BE2C (cell line): ENCODE data around the gene CLDN24.

ENCODE experiments used
- DNase-seq: peaks from one replicate; pipeline ENCODE4 v3.0.0-alpha.2; 2020
- H3K27me3 ChIP-seq: fragments of 250-450 bp; sonication (Bioruptor Pico); 2 replicates; pipeline ENCODE4 v1.5.1; 2020; ENCODE audit warnings: mild to moderate bottlenecking
- H3K36me3 ChIP-seq: fragments of 250-450 bp; sonication (Bioruptor Pico); 2 replicates; pipeline ENCODE4 v1.5.1; 2020; ENCODE audit warnings: mild to moderate bottlenecking
- H3K4me1 ChIP-seq: fragments of 250-450 bp; sonication (Bioruptor Pico); 2 replicates; pipeline ENCODE4 v1.5.1; 2020
- H3K4me3 ChIP-seq: 2 replicates; pipeline ENCODE4 v1.5.1; 2011; ENCODE audit warnings: low read depth, low read length
- H3K9me3 ChIP-seq: fragments of 250-450 bp; sonication (Bioruptor Pico); 2 replicates; pipeline ENCODE4 v1.5.1; 2020
- CTCF ChIP-seq: IDR thresholded peaks from 2 replicates; pipeline ENCODE4 v1.5.1; 2012; ENCODE audit warnings: mild to moderate bottlenecking, low read depth, low read length

Gene CLDN24

GRCh38 chr4:183289688-183290087 is 32.5 kb downstream of the CLDN24 start:
- H3K9me3 ChIP-seq, result no peaks in the 10 kb centered on the region
- DNase-seq, result peak; percentile 25
- no peak overlapping the region for H3K4me3 ChIP-seq
- TF ChIP-seq CTCF, result no peak
- H3K36me3 ChIP-seq, result peaks cover 3% of the 10 kb centered on the region
- H3K4me1 ChIP-seq, result no peaks in the 10 kb centered on the region
- no peaks in the 10 kb centered on the region for H3K27me3 ChIP-seq

GRCh38 chr4:183288955-183289354 is 33.3 kb downstream of the CLDN24 start:
- no peak for TF ChIP-seq CTCF
- DNase-seq, result no peak
- Histone ChIP-seq H3K9me3 (no peaks in the 10 kb centered on the region), H3K4me3 (no peak overlapping the region), H3K4me1 (no peaks in the 10 kb centered on the region), H3K27me3 (no peaks in the 10 kb centered on the region), H3K36me3 (peaks cover 9% of the 10 kb centered on the region)

- H3K4me1 ChIP-seq, result no peaks in the 10 kb centered on the region
- no peaks in the 10 kb centered on the region for H3K9me3 ChIP-seq
- H3K27me3 ChIP-seq, result no peaks in the 10 kb centered on the region
- no peak overlapping the region for H3K4me3 ChIP-seq
- peaks cover 9% of the 10 kb centered on the region for H3K36me3 ChIP-seq
- no peak for DNase-seq
- TF ChIP-seq CTCF, result no peak
These were observed 34.5 kb downstream of the CLDN24 start for GRCh38 chr4:183287677-183288076.

GRCh38 chr4:183287309-183287659 is 34.9 kb downstream of the CLDN24 start:
- no peak for DNase-seq
- peaks cover 9% of the 10 kb centered on the region for H3K36me3 ChIP-seq
- H3K4me1 ChIP-seq, result no peaks in the 10 kb centered on the region
- TF ChIP-seq CTCF, result no peak
- H3K9me3 ChIP-seq, result no peaks in the 10 kb centered on the region
- H3K27me3 ChIP-seq, result no peaks in the 10 kb centered on the region
- no peak overlapping the region for H3K4me3 ChIP-seq

GRCh38 chr4:183286590-183287308 is 35.5 kb downstream of the CLDN24 start:
- no peak for DNase-seq
- no peaks in the 10 kb centered on the region for H3K9me3 ChIP-seq
- H3K4me1 ChIP-seq, result no peaks in the 10 kb centered on the region
- H3K4me3 ChIP-seq, result no peak overlapping the region
- no peaks in the 10 kb centered on the region for H3K27me3 ChIP-seq
- H3K36me3 ChIP-seq, result peaks cover 10% of the 10 kb centered on the region
- TF ChIP-seq CTCF, result no peak

GRCh38 chr4:183285886-183286285 is 36.3 kb downstream of the CLDN24 start:
- Histone ChIP-seq H3K4me1 (no peaks in the 10 kb centered on the region), H3K4me3 (no peak overlapping the region), H3K36me3 (peaks cover 12% of the 10 kb centered on the region), H3K9me3 (no peaks in the 10 kb centered on the region), H3K27me3 (no peaks in the 10 kb centered on the region)
- DNase-seq, result no peak
- TF ChIP-seq CTCF, result no peak
